ENCODE data around the gene NSL1.
A peak's percentile ranks its signal among the peaks of the same experiment; 100 is the strongest.

Gene NSL1

DNA sequence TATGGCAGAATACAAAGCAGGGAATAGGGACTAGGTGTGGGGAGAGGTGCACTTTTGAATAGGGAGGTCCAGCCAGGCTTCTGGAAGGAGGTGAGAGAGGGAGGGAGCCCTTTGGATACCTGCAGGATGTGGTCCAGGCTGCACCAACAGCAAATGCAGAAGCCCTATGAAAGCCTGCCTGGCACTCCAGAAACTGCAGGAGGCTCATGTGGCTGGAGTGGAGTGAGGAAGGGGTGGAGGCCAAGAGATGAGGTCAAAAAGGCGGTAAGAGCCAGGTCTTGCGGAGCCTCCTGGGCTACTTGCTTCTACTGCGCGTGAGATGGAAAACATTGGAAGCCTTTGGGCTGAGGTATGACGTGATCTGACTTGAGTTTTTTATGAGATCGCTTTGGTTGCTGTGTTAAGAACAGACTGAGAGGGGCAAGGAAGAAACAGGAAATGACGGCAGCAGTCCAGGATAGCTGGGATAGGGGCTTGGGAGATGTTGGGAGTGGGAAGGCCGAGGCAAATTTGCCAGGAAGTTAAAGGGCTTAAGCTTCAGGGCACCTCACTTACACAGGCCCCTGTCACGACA lies 87.5 kb downstream of the NSL1 start:
- no peak for DNase-seq (ENCODE audit: low read depth in 2 of 2)

DNA sequence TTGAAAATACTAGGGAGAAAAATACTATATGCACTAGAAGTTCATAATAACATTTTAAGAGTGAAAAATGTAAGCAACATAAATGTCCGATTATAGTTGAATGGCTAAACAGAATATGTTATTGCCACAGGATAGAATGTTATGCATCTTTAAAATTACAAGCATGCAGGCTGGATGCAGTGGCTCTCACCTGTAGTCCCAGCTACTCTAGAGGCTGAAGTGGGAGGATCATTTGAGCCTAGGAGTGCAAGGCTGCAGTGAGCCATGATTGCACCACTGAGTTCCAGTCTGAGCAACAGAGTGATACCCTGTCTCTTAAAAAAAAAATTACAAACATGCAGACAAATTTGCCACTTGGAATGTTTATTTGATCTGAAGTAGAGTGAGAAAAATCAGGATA lies 88.9 kb downstream of the NSL1 start:
- DNase-seq (ENCODE audit: low read depth in 2 of 2), result no peak

DNA sequence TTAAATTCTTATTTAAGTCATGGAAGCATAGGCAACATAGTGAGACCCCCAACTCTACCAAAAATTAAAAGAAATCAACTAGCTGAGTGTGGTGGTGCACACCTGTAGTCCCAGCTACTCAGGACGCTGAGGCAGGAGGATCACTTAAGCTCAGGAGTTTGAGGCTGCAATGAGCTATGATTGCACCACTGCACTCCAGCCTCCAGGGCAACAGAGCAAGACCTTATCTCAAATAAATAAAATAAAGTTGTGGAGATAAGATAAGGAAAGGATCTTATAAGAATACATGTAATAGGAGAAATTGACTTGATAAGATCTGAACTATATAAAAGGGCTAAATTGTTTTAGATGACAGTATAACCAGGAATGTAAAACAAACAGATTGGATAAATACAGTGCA lies 89.7 kb downstream of the NSL1 start:
- no peak for DNase-seq (ENCODE audit: low read depth in 2 of 2)

DNA sequence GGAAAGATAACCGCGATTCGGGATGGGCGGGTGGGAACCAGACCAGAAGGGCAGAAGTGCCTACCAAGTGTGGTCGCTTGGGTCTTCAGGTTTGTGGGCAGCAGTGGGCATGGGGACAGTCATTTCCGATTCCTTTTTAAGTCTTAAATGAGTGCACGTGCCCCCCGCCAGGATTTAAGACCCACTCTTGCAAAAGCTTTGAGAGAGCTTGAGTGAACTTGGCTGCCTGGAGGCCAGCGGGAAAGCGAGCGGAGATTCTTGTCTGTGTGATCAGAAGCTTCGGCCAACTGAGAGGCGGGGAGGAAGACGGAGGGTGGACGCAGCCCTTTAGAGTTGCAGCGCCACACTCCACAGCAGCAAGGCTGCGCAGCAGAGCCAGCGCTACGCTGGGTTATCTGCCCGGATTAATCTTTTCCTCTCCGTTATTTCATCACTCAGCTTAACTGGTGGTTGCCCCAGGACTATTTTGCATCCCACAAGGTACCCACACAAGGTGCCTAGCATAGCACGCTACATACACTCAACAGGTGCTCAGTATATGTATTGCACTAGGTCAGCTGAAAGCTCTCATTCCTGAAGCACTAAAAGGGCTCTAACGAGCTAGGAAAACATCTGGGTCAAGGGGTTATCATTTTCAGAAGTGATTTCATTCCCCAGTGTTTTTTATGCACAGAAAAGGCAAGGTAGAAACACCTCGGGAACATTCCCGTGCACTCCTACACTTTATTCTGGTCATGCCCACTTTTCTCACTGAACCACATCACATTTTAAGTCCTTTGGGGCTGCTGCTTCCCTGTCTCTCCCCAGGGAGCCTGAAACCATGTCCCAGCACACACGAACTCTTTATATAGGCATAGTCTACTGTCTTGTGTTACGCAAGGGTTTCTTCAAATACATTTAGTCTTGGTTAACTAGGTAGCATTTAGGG lies 90.4 kb downstream of the NSL1 start:
- DNase-seq (ENCODE audit: low read depth in 2 of 2), result no peak

DNA sequence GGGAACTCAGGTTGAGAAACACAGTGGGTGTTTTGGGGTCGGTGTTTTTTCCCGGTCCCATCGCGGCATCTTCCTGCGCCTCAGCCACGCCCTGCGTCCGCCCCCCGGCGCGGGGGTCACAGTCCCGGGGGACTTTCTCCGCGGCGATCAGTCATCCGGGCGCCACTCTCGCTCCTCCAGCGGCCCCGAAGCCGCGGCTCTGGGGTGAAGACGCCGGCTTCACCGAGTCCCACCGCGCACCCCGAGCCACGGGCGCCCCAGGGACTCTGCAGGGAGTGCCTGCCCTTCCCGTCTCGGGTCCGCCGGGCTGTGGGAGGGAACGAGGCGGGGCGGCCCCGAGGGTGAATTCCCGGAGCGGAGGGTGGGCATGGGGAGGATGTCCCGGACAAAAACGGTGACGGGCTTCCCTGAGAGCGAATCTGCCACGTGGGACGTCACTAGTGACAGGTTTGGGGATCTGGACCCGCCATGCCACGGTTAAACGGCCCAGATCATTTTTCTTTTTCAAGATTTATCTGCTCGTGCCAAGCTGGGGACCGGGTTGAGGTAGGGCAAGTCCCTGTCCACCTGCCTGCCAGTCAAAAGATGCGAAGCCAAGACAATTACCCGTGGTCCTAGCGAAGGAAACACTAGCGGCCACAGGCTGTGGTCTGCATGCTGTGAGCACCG lies 91.2 kb downstream of the NSL1 start:
- DNase-seq (ENCODE audit: low read depth in 2 of 2), result peak; percentile 53

DNA sequence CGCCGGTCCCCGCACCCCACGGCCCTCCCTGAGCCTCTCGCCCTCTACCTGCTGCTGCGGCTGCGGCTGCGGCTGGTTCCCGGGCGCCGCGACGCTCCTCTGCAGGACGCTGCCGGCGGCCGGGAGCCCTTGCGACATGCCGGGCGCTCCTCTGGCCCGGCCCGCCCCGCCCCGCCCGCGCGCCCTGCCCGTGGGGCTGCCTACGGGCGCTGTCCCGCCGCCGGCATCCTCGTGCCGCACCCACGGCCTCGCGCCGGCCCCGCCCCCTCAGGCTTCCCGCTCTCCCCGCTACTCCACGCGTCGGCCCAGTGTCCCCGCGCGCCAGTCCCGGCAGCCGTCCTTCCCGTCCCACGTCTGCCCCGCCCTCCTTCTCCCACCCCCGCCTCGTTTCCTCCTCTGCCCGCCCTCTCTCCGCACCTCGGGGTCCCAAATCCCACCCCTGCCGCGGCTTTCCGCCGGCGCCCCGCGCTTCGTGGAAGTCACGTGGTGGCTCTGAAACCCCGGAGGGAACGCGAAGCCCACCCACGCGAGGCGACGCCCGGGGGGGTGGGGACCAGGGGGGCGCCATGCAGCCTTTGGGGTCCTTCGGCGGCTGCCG lies 91.9 kb downstream of the NSL1 start, which contains the start of gene BATF3:
Gene BATF3, minus strand, starts transcription at position 216 of the 598 bp plus-strand sequence. Its CDS starts 78 bp downstream, at position 138.
- DNase-seq (ENCODE audit: low read depth in 2 of 2), result peak; percentile 46 to 47

DNA sequence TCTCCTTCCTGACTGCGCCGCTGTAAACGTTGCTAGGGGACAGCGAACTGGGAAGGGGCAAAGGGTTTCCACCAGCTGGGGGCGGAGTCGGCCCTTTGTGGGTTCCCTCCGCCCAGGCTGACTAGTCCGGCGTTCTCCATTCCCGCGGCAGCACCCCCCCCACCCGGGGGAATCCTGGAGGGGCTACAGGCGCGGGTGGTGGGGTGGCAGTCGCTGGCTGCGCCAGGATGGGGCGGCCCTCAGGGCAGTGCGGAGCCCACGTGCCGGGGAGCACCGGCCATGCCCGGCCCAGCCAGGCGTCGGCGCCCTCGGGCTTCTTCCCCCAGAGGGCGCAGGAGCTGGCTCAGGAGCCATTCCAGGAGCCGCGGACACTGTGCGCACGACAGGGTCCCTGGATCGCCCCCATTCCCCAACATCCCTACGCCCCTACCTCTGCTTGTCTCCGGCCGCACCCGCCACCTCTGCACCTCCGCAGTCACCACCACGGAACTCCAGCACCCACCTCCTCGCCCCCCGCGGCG lies 92.4 kb downstream of the NSL1 start:
- DNase-seq (ENCODE audit: low read depth in 2 of 2), result peak; percentile 46 to 62

DNA sequence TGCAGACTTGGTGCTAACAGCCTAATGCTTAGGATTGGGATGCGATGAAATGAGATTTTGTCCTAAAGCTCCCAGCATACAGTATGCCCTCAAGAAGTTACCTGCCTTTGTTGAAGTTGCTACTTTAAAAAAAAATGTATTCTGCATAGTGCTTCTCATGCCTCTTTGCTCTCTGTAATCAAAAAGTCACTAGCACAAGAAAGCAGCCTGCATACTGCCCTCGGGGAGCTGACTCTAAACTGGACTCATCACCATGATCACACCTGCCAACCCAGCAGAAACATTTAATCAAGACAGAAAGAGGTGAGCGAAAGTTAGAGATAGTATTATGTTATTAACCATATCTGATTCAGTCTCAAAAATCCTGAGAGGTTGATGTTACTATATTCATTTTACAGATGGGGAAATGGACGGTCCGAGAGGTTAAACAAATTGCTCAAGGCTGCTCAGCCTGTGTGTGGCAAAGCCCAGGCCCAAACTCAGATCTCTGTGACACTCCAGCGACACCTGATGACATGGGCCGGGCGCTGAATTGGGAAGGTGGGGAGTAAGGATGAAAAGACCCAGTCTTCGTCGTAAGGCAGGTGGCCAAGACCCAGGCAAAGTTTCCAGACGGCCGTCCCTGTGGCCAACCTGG lies 93.0 kb downstream of the NSL1 start:
- no peak for DNase-seq (ENCODE audit: low read depth in 2 of 2)

DNA sequence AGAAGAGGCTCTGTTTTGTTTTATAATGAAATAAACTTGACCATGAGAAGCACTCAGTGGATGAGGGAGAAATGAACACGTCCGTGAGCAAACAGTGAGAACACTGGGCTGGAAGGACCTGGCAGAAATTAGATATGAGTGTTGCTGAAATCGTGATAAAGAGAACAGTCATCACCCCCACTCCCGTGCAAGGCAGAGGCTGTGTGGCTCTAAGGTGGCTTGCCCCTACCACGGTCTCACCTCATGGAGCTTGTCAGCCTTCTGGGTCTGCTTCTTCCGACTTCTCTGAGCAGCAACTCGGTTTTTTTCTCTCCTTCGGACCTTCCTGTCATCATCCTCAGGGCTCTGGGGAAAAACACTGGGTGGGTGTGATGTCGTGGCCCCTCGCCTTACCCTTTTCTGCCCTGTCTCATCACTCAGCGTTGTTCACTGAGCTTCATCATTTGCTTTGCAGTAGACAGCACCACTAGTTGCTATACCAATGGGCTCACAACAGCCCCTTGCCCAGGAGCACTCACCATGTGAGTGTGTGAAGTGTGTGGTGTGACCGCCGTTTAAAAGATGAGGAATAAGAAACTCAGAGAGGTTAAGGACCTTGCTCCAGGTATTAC lies 94.8 kb downstream of the NSL1 start:
- DNase-seq (ENCODE audit: low read depth in 2 of 2), result no peak

DNA sequence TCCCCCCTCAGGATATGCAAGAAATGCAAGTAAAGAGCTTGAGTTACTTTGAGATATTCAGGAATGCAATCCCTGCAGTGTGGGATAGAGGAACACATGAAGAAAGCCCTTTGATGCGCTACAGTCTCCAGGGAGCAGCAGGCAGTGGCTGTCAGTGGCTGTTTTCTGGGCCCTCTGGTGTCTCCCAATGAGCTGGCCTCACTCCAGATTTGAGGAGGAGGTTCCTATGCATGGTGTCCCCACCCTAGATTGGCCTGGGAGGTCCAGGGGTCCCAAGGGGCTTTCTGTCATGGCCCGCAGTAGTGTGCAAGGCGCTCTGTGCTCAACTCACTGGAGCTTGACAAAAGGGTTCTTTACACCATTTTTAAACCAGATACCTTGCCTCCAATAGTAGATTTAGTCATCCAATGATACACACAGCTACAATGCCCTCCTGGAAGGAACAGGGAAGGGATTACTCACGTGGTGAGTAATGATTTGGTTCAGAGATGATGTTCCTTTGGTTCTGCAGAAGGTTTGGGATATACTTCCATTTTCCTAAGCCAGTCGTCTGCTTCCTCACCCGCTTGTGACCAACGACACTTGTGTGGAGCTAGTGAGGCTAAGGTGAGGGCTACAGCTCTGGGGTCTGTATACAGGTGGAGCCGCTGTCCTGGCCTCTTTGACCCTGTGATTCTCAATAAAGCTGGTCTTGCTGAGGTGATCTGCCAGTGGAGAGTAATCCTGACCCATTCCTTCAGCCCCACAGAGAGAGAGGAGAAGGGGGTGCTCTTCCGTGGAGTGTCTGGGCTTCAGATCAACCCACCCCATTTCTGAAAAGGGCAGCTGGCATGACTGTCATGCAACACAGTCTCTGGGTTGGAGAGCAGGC lies 98.6 kb downstream of the NSL1 start:
- no peak for DNase-seq (ENCODE audit: low read depth in 2 of 2)

DNA sequence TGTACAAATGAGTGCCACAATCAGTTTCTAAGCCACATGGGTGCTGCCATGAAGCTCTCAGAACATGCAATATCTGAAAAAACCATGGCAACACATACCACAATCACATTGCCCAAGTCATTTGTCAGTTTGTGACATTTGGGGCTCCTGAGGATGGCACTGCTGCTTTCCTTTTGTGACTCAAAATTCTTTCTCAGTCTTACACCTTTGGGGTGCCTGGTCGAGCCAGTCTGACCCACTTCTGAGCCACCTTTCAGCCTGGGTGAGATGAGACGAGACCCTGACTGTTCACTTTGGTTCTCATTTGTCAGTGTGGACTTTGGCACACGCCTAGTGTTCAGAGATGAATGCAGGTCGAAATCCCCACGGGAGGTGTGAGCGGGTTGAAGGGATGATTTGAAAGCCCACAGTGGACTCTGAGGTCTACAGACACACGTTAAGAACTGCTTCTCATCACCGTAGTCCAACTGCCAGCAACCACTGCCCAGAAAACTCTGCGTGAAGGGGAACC lies 100.0 kb downstream of the NSL1 start:
- no peak for DNase-seq (ENCODE audit: low read depth in 2 of 2)

DNA sequence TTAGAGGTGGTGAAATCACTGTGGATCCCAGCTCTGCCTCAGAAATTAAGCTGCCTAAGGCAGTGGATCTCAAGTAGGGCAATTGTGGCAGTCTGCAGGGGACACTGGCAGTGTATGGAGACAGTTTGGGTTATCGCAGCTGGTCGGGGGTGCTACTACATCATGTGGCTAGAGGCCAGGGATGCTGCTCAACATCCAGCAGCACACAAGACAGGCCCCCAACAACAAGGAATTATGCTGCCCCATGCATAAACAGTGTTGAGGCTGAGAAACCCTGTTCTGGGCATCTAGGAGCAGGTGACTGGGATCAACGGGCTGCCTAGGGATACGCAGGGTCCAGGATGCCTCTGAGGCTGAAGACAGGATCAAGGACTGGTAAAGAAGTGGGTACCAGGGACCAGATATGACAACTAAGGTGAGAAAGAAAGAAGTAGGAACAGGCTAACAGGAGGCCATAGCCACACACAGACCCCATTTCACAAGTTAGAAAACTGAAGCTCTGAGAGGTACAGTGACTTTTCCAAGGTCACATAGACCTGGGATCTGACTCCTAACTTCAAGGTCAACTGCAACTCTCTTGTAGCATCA lies 100.7 kb downstream of the NSL1 start:
- DNase-seq (ENCODE audit: low read depth in 2 of 2), result no peak

DNA sequence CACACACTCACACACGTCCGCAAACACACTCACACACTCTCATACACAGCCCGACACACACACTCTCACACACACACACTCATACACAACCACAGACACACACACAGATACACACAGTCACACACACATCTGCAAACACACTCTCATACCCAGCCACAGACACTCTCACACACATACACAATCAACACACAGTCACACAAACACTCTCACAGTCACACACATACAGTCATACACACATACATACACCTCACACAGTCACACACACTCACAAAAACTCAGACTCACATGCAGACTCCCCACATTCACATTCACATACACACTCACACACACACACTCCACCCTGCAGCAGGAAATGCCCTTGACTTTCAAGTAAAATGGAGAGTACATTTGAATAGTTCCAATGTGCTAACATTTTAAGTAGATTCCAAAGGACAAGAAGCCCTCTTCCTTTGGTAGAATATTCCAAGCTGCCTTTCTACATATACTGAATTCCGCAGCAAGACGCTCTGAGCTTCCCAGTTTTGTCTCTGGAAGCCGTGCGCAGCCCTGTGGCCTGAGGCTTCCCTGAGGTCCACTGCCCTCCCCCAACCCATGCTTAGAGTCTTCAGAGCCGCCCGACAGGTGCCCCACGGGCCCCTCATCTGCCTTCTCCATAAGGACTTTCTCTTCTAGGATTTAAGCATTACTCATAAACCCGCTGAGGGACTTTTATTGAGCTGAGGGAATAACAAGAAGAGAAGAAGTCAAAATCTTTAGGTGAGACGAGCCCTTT lies 101.6 kb downstream of the NSL1 start:
- DNase-seq (ENCODE audit: low read depth in 2 of 2), result no peak

DNA sequence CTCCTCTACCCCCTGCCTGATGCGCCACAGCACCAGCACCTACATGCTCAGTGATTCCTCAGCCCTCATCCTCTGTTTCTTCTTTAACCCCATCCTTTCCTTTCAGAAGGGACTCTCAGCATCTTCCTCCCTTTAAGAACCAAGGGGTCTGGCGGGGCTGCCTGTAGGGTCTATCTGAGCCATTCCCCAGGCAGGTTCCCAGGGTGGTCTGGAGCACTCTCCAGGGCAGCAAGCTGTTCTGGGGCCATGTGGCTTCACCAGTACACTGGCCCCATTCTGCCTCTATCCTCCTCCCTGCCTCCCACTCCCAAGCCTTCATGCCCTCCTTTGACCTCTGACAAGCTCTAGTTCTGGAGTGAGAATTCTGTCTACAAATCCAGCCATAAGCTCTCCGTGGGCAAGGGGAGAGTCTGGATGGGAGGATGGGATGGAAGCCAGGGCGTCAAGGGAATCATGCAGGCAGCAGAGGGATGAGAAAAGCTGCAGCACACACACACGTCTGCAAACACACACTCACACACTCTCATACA lies 102.3 kb downstream of the NSL1 start:
- no peak for DNase-seq (ENCODE audit: low read depth in 2 of 2)

DNA sequence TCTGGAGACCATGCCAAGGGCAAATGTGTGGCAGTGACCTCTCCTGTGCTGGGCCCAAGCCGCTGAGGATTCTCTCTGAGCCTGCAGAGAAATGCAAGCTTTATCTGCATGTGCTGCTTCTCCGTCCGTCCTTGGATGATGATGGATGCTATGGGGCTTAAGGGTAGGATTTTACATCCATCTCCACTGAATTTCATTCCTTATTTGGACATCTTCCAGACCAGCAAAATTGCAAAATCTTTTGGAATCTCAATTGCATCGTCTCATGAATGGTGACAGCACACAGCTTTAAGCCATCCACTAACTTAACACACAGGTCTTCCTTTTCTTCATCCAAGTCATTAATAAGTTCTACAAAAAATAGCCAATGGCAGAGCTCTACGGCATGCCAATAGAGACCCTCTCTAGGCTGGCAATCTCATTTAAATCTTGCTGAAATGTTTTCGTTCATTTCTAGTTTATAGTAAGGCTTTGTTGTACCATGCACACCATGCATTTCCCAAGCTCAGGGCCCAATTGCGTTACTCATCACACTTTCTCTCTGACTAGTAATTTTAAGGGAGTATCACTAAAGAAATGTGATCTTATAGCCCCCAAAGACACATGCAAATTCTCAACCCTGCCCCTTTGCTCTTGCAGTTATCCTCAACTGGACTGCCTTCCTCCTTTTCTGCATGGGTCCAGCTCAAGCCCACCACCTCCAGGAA lies 103.1 kb downstream of the NSL1 start:
- DNase-seq (ENCODE audit: low read depth in 2 of 2), result no peak

DNA sequence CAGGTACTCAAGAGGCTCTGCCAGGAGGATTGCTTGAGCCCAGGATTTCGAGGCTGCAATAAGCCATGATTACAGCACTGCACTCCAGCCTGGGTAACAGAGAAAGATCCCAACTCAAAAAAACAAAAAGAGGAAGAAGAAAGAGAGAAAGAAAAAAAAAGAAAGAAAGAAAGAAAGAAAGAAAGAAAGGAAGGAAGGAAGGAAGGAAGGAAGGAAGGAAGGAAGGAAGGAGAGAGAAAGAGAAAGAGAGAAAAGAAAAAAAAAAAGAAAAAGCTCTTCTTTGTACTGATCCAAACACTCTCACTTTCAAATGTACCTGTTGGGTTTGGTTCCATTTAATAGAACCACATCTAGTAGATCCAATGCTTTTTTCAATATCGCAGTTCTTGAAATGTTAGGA lies 103.8 kb downstream of the NSL1 start:
- DNase-seq (ENCODE audit: low read depth in 2 of 2), result no peak

DNA sequence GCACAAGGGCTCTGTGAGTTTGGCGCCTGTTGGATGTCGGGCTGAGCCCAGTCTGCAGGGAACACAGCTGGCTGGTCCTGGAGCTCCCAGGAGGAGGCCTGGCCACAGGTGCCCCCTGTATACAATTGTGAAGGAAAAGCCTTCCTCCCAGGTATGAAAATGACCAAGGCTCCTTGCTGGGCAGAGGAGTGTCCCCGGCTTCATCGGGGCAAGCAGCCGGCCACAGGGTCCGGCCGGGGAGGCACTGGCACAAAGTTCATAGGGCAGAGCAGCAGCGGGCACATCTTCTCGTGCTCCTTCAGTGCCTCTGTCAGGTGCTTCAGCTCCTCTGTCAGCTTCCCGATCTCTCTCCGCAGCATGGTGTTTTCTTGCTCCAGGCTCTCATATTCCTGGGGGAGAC lies 105.0 kb downstream of the NSL1 start:
- DNase-seq (ENCODE audit: low read depth in 2 of 2), result no peak

DNA sequence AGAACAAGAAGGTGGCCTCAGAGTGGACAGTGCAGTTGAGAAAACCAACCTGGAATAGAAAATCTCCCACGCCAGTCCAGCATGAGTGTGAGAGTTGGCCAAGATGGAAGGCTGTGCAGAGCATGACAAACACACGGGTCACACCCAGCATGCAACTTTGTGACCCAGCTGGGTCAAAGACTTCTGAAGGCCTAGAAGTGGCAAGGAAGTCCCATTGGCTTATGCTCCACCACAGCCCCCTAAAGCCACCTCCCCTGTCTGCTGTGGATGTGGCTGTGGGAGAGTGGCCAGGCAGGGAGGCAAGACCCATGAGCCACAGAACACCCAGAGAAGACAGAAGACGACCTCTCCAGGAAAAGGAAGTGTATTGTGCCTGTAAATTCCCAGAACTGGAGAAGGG lies 105.5 kb downstream of the NSL1 start:
- DNase-seq (ENCODE audit: low read depth in 2 of 2), result no peak

All from stimulated activated CD4-positive, alpha-beta T cell treated with anti-CD3 and anti-CD28 coated beads, Interleukin-15, amount 100 ng/mL, for 48 hours (primary cell).